Superior temporal gyrus (tissue), 1 donor: Measurements from ENCODE around the gene PRDM15.

ENCODE experiments used
- DNase-seq: peaks from one replicate; pipeline ENCODE4 v3.0.0-alpha.2; 2016; ENCODE audit errors: extremely low spot score

The PRDM15 gene

GRCh38 chr21:41864311-41865001 is 14.7 kb downstream of the PRDM15 start:
- no peak for DNase-seq

- no peak for DNase-seq
Measured at GRCh38 chr21:41863439-41863740, 15.8 kb downstream of the PRDM15 start.

DNA sequence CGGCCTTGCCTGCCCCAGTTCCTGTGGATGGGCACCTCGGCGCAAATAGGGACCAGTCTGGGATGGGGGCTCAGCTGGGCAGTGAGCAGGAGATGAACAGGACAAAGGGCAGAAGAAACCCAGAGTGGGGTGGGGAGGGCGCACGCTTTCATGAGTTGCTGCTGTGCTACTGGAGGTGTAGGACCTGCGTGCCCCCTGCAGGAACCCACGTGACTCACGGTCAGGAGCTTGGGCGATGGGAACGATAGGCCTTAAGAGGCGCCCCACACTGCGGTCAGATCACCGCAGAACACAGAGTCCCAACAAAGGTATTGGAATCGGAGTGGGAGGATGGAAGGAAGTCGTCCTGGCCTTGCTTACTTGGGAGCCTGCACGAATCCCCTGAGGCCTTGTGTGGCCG is 17.2 kb downstream of the PRDM15 start:
- DNase-seq: no peak

- no peak for DNase-seq
Measured at GRCh38 chr21:41861255-41861654, 17.9 kb downstream of the PRDM15 start.

DNA sequence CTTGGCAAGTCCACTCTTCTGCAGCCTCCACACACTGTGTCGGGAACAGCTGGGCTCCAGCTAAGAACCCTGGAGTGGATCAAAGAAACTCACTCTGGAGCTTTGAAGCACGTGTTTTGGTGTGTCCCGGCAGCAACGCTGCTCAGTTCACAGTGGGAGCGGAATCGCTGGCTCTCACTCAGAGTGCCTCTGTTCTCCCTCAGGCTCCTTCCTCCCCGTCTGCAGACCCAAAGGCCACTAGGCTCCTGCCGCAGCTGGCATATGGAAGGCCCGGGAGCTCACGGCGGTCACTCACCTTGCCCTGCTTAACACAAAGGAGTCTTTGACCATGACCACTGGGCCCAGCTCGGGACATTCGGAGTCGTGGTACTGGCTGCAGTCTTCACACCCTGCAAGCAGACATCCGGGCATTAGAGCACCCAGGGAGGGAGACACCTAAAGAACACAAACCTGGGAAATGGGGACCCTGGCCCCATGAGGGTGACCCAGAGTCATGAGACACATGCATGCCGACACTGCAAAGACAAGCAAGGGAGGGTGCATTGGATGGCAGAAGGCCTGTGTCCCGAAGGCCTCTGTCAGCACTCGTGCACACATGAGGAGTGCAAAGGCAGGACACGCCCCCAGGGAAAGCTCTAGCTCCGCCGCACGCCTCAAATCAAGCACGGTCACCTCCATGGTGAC is 19.7 kb downstream of the PRDM15 start:
- DNase-seq: no peak

- no peak for DNase-seq
Measured at GRCh38 chr21:41858466-41859296, 20.5 kb downstream of the PRDM15 start.

DNA sequence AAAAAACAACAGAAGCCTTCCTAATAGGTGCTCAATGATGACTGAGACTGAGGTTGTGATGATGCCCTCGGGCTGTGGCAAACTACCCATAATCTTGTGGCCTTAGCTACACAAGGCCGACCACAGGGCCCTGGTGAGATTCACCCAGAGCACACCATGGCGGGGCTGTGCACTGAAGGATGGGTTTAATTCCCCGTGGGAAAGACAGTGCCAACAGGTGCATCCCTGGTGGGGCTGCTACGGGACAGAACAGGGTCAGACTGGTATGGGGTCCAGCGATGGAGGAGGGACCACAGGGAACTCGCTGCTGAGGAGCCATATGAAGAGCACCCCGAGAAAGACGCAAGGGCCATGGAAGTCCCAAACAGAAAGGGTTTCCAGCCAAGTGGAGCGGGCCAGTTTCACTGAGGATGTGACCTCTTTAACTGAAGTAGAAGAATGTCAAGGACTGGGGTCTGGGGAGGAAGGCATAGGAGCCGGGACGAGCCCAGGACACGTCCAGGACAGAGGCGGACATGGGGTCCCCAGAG is 21.3 kb downstream of the PRDM15 start:
- DNase-seq: no peak

DNA sequence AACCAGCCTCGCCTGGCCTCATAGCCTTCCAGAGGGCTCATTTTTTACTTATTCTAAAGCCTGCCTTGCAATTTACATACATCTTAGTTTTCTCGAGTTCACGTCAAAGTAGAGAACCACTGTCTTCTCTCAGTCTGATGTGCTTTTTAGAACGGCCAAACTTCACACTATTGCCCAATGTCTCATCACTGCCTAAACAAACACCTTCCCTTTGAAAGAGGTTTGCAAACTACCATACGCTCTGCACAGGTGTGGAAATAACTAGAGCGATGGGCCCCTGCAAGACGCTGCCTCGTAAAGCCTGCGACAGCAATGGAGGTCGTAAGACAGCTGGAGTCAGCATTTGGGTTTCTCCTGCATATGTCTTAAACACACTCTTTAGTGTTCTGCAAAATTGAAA is 22.6 kb downstream of the PRDM15 start:
- DNase-seq: no peak

- no peak for DNase-seq
Measured at GRCh38 chr21:41854426-41854995, 24.6 kb downstream of the PRDM15 start.

DNA sequence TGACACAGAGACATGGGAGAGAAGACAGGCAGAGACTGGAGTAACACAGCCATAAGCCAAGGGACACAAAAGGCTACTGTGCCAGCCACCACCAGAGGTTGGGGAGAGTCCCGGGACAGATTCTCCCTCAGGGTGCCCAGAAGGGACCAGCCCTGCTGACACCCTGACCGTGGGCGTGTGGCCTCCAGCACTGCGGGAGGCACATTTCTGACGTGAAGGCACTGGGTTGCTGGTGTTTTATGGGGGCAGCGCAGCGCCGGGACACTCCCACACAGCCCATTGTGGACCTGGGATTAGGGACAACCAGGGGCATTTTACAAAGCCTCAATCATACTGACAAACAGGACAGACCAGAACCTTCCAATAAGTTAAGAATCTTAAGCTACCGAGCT is 26.2 kb downstream of the PRDM15 start:
- no peak for DNase-seq

GRCh38 chr21:41852151-41852928 is 26.8 kb downstream of the PRDM15 start:
- DNase-seq: no peak

- DNase-seq: no peak
Measured at GRCh38 chr21:41851090-41851790, 27.9 kb downstream of the PRDM15 start.

GRCh38 chr21:41850085-41850484 is 29.1 kb downstream of the PRDM15 start:
- DNase-seq: no peak

DNA sequence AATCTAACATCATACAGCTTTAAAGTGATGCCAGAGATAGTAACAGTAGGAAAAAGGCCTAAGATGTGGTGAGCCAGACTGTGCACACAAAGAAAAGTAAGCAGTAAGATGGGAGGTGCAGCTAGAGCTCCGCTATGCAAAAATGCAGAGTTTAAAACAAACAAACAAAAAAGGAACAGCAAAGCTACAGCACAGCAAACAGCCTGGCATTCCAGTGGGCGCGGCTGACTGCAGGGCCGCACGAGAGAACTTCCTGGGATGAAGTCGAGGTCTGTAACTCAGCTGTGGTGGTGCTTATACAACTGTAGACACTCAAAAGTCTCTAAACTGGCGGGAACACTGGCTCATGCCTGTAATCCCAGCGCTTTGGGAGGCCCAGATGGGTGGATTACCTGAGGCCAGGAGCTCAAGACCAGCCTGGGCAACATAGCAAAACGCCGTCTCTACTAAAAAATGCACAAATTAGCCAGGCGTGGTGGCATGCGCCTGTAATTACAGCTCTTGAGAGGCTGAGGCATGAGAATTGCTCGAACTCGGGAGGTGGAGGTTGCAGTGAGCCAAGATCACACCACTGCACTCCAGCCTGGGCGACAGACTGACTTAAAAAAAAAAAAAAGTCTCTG is 30.1 kb downstream of the PRDM15 start:
- no peak for DNase-seq

DNA sequence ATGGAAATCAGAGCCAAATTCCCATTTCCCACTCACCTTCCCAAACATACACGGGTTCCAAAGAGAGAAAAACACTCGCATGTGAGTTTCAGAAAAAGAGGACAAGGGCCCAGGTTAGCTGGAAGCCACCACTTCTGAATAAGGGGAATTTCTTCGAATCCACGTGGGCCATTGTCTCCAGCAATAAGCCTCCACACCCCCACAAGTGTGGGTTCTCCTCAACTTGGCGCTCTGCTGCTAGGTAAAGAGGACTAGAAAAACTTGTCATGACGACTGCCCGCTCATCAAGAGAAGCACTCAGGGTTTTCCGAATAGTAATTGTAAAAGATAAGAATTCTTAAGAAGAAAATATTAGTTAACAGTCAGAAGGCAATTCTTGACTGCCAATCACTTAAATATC is 30.6 kb downstream of the PRDM15 start:
- no peak for DNase-seq

DNA sequence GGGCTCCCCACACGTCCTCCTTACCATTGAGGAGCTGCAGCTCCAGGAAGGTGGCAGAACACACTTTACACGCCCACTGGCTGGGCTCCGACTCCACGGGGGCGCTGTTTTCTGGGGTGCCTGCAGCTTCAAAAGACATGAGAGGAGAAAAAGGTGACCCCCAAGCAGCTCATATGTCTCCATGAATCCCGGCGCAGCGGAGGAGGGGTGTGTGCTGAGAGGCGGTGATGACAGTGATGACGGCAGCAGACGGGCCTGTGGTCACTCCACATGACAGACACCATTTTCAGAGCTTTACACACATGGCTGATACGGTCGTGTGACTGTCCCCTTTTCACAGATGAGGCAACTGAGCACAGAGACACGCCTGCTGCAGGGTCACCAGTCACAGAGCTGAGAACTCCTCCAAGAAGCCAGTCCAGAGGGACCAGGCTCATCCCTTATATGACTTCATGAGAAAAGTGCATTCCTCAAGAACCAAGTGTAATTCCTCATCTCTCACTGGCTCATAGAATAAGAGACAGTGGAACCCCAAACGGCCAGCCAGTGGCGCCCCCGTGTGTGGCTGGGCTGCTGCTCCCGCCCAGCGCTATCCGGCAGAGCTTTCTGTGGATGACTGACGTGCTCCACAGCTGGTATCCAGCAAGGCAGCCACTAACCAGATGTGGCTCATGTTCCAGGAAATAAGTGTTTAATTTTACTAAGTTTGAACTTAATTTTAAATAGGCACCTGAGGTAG is 31.9 kb downstream of the PRDM15 start:
- no peak for DNase-seq

DNA sequence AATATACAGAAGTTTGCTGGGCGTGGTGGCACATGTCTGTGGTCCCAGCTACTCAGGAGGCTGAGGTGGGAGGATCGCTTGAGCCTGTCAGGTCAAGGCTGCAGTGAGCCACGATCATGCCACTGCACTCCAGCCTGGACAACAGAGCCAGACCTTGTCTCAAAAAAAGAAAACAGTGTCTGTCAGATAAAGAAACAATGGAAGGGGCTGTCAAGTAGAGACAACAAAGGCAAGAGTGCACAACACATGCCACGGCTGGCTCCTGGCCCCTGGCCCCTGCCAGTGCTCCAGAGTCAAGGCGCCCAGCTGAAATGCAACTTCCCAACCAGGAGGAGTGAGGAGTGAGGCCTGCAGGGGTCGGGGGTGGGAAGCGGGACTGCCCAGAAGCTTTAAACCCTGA is 32.6 kb downstream of the PRDM15 start:
- no peak for DNase-seq

- no peak for DNase-seq
Measured at GRCh38 chr21:41846033-41846317, 33.2 kb downstream of the PRDM15 start.

DNA sequence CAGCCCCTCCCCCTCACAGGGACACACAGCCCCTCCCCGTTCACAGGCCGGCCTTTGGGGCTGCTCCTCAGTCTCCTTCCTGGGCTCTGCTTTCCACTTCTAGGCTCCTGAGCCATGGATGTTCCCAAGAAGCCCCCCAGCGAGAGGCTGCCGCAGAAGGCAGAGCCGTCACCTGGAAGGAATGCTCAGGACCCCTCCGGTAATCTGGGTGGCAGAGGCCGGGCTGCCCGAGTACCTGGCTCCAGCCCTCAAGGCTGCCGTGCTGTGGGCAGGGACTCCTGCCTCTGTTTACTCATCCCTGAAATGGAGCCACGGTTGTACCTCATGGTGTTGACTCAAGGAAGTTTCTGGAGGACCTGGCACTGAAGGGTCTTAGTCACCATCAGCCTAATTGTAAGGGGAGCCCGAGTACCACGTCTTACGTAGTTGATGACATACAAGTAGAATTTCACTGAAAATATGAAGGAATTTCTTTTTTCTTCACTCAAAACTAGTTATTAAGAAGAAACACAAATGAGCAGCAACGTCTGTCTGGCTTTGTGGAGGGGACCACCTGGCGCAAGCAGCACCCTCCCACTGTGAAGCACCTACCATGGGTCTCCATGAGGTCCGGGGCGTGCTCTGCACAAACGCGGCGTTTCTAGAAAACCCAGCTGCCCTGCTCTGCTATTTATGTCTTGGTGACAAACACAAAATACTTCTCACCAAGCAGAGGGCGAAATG is 33.7 kb downstream of the PRDM15 start:
- no peak for DNase-seq
